NCI-H1092 treated with DMSO at 0.1 percent for 48 hours (cell line): ENCODE data around the gene TCEAL7.

ENCODE experiments used
- DNase-seq: peaks from one replicate; lab custom pipeline; 2025; lab: John Stamatoyannopoulos, UW

TCEAL7 gene

DNA sequence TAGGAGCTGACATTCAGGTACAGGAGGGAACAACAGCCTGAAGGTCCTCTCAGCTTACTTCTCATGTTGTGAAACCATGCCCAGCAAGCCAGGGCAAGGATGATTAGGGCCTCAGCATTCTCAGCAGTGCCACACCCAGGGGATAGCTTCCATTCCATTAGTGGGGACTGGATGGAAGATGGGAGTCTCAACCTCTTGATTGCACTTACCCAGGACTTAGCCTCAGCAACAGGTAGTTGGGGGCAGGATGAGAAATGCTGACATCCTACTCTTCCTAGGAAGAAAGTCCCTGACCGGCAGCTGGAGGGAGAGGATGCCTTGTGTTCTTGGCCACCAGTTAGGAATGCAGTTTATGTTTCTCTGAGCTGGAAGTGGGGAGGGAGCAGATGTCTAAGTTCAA is 37.5 kb downstream of the TCEAL7 start:
- no peak for DNase-seq

DNA sequence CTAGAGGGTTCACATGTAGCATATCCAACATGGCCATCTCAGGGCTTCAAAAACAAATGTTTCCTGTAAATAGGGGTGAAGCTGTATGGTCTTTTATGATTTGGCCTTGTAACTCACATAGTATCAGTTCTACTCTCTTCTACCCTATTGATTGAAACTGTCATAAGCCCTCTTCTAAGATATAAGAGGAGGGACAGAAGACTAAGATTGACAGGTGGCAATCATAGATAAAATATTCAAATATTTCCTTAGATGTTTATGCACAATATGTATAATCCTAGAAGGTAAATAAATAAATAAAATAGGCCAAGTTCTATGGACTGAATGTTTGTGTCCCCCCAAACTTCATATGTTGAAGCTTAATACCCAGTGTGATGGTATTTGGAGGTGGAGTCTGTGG is 39.4 kb downstream of the TCEAL7 start:
- DNase-seq: no peak

DNA sequence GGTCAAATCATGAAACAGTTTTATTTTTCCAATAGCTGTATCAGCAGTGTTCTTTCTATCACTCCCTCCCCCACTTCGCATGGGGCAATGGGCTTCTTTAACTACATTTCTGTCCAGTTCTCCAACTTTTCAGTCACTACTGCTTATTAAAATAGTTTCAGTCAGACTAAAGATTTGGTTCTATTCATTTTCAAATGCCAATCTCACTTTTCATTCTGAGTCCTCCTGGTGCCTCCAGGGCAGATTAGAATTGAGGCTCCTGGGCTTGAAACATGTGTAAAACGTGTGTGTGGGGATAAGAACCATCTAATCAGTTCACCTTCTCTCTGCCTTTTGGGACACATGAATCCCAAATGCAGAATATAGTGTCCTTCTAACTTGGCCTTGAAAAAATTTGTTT is 42.8 kb downstream of the TCEAL7 start:
- DNase-seq: no peak

DNA sequence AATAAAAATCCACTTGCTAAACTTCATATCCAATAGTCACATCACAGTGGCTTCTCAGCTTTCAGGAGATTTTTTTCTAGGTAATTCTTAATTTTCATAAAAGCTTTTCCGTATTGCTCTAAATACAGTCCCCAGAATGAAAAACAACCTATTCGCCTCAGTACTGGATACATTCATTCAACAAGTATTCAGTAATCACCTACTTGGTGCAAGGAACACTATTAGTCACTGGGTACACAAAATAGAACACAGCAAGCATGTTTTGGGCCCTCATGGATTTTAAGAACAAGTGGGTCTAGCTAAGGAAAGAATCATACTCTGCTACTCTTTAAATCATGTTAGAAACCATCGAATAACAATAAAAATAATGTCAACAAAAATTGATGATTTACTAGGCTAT is 43.5 kb downstream of the TCEAL7 start:
- no peak for DNase-seq

DNA sequence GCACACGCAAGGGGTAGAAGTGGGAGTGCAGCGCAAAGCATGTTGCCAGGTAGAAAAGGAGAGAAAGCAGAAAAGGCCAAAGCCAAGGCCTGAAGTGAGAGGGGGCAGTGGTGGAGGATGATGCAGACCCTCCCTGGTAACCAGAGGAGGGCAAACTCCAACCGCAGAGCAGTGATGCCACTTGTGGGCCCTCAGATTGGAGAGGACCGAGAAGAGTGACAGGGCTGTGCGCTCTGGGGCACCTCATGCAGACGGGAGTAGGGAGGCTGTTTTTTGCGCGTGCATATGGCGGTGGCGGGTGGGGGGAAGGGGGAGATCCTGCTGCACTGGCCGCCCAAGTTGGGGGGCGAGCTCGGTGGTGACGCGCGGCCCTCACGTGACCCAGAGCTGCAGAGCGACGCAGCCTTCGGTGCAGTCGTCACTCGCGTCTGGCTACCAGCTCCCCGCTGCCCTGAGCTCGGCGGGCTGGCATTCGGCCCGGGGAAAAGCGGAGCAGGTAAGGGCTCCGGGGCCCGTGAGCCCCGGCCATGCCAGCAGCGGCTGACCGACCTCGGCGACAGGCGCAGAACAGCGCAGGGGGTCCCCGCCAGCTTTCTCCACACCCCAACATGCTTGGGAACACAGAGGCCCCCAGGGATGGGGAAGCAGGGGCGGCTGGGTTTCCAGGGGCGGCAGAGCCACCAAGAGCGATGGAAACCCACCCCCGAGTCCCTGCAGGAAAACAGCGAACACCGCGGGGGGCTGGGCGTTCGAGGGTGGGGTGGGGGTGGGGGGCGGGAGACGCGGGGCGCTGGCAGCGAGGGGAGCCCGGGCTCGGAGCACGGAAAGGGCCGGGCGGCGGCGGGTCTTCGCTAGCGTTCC is 46.3 kb downstream of the TCEAL7 start, which contains the start of gene BEX3:
BEX3 (plus strand) TSS at position 421 of the 861 bp plus-strand sequence. CDS start 984 bp downstream, outside the sequence.
- DNase-seq: peak; percentile 71

DNA sequence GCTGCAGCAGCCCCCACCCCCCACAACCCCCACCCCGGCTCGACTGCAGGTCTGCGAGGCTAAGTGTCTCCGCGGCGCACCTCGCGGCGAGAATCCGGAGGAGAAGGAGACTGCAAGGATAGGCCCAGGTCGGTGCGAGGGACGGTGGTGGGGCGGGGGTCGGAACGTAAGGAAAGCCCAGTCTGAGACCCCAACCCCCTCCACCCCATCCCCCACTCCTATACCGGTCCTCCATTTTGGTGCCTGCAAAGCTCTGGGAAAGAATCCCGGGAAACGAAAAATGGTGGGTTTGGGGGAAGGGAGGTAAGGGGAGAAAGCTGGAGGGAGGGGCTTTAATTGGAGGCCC is 46.9 kb downstream of the TCEAL7 start:
- DNase-seq: peak; percentile 25

DNA sequence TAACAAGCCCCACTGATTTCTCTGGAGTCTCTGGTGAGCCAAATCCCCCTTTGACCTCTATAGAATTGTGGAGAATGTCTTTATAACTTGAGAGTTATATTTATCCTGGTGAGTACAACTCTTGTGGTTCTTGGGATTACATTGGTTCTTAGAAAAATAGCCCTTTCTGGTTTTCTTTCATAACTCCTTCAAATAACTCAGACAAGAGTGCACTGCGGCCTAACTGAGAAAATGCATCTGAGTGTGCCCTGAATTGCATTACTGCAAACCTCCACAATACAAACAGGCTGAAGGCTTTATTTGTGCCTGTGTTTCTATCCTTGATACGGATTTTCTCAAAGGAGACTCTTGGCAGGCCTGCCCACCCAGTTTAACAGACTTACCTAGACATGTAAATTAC is 49.0 kb downstream of the TCEAL7 start:
- DNase-seq: no peak
